ENCODE results near the gene SRGAP1. TPM values are rescaled to one million over a fixed set of nuclear protein-coding genes. Genes with fewer than 3 reads are reported as not detected.

The SRGAP1 gene
- total and polyA plus RNA-seq, 4 donors, result 13.9 to 17.3 (median 15.2) TPM

GRCh38 chr12:63811334-63811733 lies 33.2 kb upstream of the SRGAP1 start:
- H3K4me3 ChIP-seq (ENCODE audit: low read depth, low read length), result no peak overlapping the region
- H3K9me3 ChIP-seq (ENCODE audit: control insufficient read depth, insufficient read depth, low read length), result no peaks in the 10 kb centered on the region
- DNase-seq (ENCODE audit: low read depth in 4 of 6, low spot score in 6 of 6), result no peak
- 80% methylated on average over 2 of the region's 2 CpGs for WGBS (ENCODE audit: insufficient coverage)
- no peak overlapping the region for H3K27ac ChIP-seq (ENCODE audit: low read depth, low read length)
- H3K4me1 ChIP-seq (ENCODE audit: control insufficient read depth, insufficient read depth, low read length), result no peaks in the 10 kb centered on the region
- H3K36me3 ChIP-seq (ENCODE audit: control insufficient read depth, insufficient read depth, low read length), result peaks cover 7% of the 10 kb centered on the region
- no peaks in the 10 kb centered on the region for H3K27me3 ChIP-seq (ENCODE audit: control insufficient read depth, insufficient read depth, low read length)

GRCh38 chr12:63811755-63812154 lies 32.7 kb upstream of the SRGAP1 start:
- H3K9me3 ChIP-seq (ENCODE audit: control insufficient read depth, insufficient read depth, low read length), result no peaks in the 10 kb centered on the region
- peaks cover 7% of the 10 kb centered on the region for H3K36me3 ChIP-seq (ENCODE audit: control insufficient read depth, insufficient read depth, low read length)
- no peak for DNase-seq (ENCODE audit: low read depth in 4 of 6, low spot score in 6 of 6)
- no peaks in the 10 kb centered on the region for H3K4me1 ChIP-seq (ENCODE audit: control insufficient read depth, insufficient read depth, low read length)
- no peaks in the 10 kb centered on the region for H3K27me3 ChIP-seq (ENCODE audit: control insufficient read depth, insufficient read depth, low read length)
- WGBS (ENCODE audit: insufficient coverage), result 93% methylated on average over 2 of the region's 2 CpGs
- H3K27ac ChIP-seq (ENCODE audit: low read depth, low read length), result no peak overlapping the region
- H3K4me3 ChIP-seq (ENCODE audit: low read depth, low read length), result no peak overlapping the region

DNA sequence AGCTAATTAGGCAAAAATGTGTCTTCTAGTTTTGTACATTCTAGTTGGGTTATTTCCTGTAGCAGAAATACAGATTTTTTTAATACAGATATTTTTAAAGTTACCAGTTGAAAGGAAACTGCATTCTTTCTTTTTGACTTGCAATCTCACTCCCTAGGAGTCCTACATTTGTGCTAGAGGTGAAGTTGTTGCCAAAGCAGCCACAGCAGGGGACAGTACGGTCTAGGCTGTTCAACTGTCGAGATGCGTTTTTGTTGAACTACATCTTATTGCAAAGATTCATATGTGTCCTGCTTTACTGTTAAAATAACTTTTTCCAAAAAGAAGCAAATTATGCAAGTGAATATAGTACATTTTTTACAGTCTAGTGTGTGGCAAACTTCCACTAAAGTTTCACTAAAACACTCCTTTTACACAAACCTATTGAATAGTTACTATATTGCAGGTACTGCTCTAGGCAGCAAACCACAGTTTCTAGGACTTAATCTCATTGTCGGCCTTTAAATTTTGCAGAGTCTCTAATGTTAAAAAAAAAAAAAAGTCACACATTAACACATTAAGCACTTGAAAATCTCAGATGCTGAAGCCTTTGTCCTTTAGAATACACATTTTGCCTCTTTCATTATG lies 30.2 kb upstream of the SRGAP1 start:
- Histone ChIP-seq H3K9me3 (ENCODE audit: control insufficient read depth, insufficient read depth, low read length) (no peaks in the 10 kb centered on the region), H3K27me3 (ENCODE audit: control insufficient read depth, insufficient read depth, low read length) (no peaks in the 10 kb centered on the region), H3K4me3 (ENCODE audit: low read depth, low read length) (no peak overlapping the region), H3K27ac (ENCODE audit: low read depth, low read length) (no peak overlapping the region), H3K36me3 (ENCODE audit: control insufficient read depth, insufficient read depth, low read length) (no peaks in the 10 kb centered on the region), H3K4me1 (ENCODE audit: control insufficient read depth, insufficient read depth, low read length) (no peaks in the 10 kb centered on the region)
- DNase-seq (ENCODE audit: low read depth in 4 of 6, low spot score in 6 of 6), result peak in 1 of 6 donors; percentile 16
- no CpG with 5 or more reads among the region's 4 CpGs for WGBS (ENCODE audit: insufficient coverage)

DNA sequence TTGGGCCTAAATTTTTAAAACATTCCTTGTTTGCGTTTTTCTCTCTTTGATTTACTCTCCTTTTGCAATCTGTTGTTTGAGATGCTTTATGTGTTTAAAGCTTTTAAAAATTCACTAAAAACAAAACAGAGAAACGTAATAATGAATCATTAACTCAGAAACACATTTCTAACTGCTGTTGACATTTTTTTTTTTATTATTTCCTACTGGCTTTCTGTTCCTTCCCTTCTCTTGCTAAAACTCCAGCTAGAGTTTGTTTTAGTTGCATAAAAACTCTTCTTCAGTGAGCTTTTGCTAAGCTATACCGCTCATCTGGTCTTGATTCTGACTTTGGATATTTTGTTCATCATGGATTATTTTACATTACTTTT lies 29.0 kb upstream of the SRGAP1 start:
- no peaks in the 10 kb centered on the region for H3K27me3 ChIP-seq (ENCODE audit: control insufficient read depth, insufficient read depth, low read length)
- no peak for DNase-seq (ENCODE audit: low read depth in 4 of 6, low spot score in 6 of 6)
- H3K4me1 ChIP-seq (ENCODE audit: control insufficient read depth, insufficient read depth, low read length), result no peaks in the 10 kb centered on the region

DNA sequence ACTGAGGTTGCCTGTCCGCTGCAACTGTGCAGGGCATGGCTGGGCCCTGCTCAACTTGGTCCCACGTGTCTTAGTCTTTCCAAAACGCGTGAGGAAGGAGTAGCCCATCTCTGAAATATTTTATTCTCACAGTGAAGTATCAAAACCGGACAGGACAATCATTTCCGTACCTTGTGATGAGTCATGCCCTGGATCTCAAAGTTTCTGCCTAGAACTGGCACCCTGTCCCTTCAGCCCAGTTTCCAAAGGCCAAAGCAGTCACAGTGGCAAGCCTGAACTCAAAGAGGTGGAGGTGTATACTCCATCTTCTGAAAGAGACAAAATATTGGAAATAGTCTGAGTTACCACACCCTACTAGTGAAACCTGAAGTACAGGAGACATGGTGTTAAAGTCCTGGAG lies 28.5 kb upstream of the SRGAP1 start:
- WGBS (ENCODE audit: insufficient coverage), result 82% methylated on average over 6 of the region's 6 CpGs
- Histone ChIP-seq H3K27me3 (ENCODE audit: control insufficient read depth, insufficient read depth, low read length) (no peaks in the 10 kb centered on the region), H3K27ac (ENCODE audit: low read depth, low read length) (no peak overlapping the region), H3K9me3 (ENCODE audit: control insufficient read depth, insufficient read depth, low read length) (peaks cover 3% of the 10 kb centered on the region), H3K4me1 (ENCODE audit: control insufficient read depth, insufficient read depth, low read length) (no peaks in the 10 kb centered on the region), H3K36me3 (ENCODE audit: control insufficient read depth, insufficient read depth, low read length) (no peaks in the 10 kb centered on the region), H3K4me3 (ENCODE audit: low read depth, low read length) (no peak overlapping the region)
- no peak for DNase-seq (ENCODE audit: low read depth in 4 of 6, low spot score in 6 of 6)

More for the DNA sequence above, 29.0 kb upstream of the SRGAP1 start:
- H3K4me3 ChIP-seq (ENCODE audit: low read depth, low read length), result no peak overlapping the region
- no peaks in the 10 kb centered on the region for H3K36me3 ChIP-seq (ENCODE audit: control insufficient read depth, insufficient read depth, low read length)
- no CpG with 5 or more reads among the region's 3 CpGs for WGBS (ENCODE audit: insufficient coverage)
- peaks cover 3% of the 10 kb centered on the region for H3K9me3 ChIP-seq (ENCODE audit: control insufficient read depth, insufficient read depth, low read length)
- no peak overlapping the region for H3K27ac ChIP-seq (ENCODE audit: low read depth, low read length)

- Histone ChIP-seq H3K27me3 (ENCODE audit: control insufficient read depth, insufficient read depth, low read length) (no peaks in the 10 kb centered on the region), H3K27ac (ENCODE audit: low read depth, low read length) (no peak overlapping the region), H3K4me3 (ENCODE audit: low read depth, low read length) (no peak overlapping the region), H3K36me3 (ENCODE audit: control insufficient read depth, insufficient read depth, low read length) (no peaks in the 10 kb centered on the region), H3K4me1 (ENCODE audit: control insufficient read depth, insufficient read depth, low read length) (peaks cover 7% of the 10 kb centered on the region), H3K9me3 (ENCODE audit: control insufficient read depth, insufficient read depth, low read length) (peaks cover 3% of the 10 kb centered on the region)
- WGBS (ENCODE audit: insufficient coverage), result no CpG with 5 or more reads among the region's 1 CpG
- no peak for DNase-seq (ENCODE audit: low read depth in 4 of 6, low spot score in 6 of 6)
Observed at GRCh38 chr12:63820427-63820826, 24.1 kb upstream of the SRGAP1 start.

GRCh38 chr12:63821781-63822251 lies 22.7 kb upstream of the SRGAP1 start:
- H3K4me3 ChIP-seq (ENCODE audit: low read depth, low read length), result peak overlapping the region; percentile 51
- H3K27me3 ChIP-seq (ENCODE audit: control insufficient read depth, insufficient read depth, low read length), result no peaks in the 10 kb centered on the region

GRCh38 chr12:63822352-63822751 lies 22.1 kb upstream of the SRGAP1 start:
- whole genome bisulfite sequencing (ENCODE audit: insufficient coverage), result 83% methylated on average over 6 of the region's 6 CpGs
- no peak for DNase-seq (ENCODE audit: low read depth in 4 of 6, low spot score in 6 of 6)
- Histone ChIP-seq H3K9me3 (ENCODE audit: control insufficient read depth, insufficient read depth, low read length) (peaks cover 3% of the 10 kb centered on the region), H3K27ac (ENCODE audit: low read depth, low read length) (no peak overlapping the region), H3K4me3 (ENCODE audit: low read depth, low read length) (peak overlapping the region; percentile 51), H3K36me3 (ENCODE audit: control insufficient read depth, insufficient read depth, low read length) (no peaks in the 10 kb centered on the region), H3K27me3 (ENCODE audit: control insufficient read depth, insufficient read depth, low read length) (no peaks in the 10 kb centered on the region), H3K4me1 (ENCODE audit: control insufficient read depth, insufficient read depth, low read length) (peaks cover 7% of the 10 kb centered on the region)

More at GRCh38 chr12:63821781-63822251, 22.7 kb upstream of the SRGAP1 start:
- 6% methylated on average over 31 of the region's 38 CpGs for WGBS (ENCODE audit: insufficient coverage)
- Histone ChIP-seq H3K36me3 (ENCODE audit: control insufficient read depth, insufficient read depth, low read length) (no peaks in the 10 kb centered on the region), H3K4me1 (ENCODE audit: control insufficient read depth, insufficient read depth, low read length) (peaks cover 7% of the 10 kb centered on the region), H3K27ac (ENCODE audit: low read depth, low read length) (no peak overlapping the region), H3K9me3 (ENCODE audit: control insufficient read depth, insufficient read depth, low read length) (peaks cover 3% of the 10 kb centered on the region)
- peak in 2 of 6 donors; percentile 34 to 62 for DNase-seq (ENCODE audit: low read depth in 4 of 6, low spot score in 6 of 6)

GRCh38 chr12:63823040-63823439 lies 21.5 kb upstream of the SRGAP1 start:
- no peaks in the 10 kb centered on the region for H3K27me3 ChIP-seq (ENCODE audit: control insufficient read depth, insufficient read depth, low read length)
- H3K4me1 ChIP-seq (ENCODE audit: control insufficient read depth, insufficient read depth, low read length), result peaks cover 7% of the 10 kb centered on the region
- WGBS (ENCODE audit: insufficient coverage), result over 99% methylated on average over 6 of the region's 6 CpGs
- no peak overlapping the region for H3K27ac ChIP-seq (ENCODE audit: low read depth, low read length)
- peaks cover 3% of the 10 kb centered on the region for H3K9me3 ChIP-seq (ENCODE audit: control insufficient read depth, insufficient read depth, low read length)
- no peaks in the 10 kb centered on the region for H3K36me3 ChIP-seq (ENCODE audit: control insufficient read depth, insufficient read depth, low read length)
- no peak for DNase-seq (ENCODE audit: low read depth in 4 of 6, low spot score in 6 of 6)
- no peak overlapping the region for H3K4me3 ChIP-seq (ENCODE audit: low read depth, low read length)

GRCh38 chr12:63826006-63826585 lies 18.4 kb upstream of the SRGAP1 start:
- Histone ChIP-seq H3K27me3 (ENCODE audit: control insufficient read depth, insufficient read depth, low read length) (no peaks in the 10 kb centered on the region), H3K36me3 (ENCODE audit: control insufficient read depth, insufficient read depth, low read length) (no peaks in the 10 kb centered on the region), H3K9me3 (ENCODE audit: control insufficient read depth, insufficient read depth, low read length) (no peaks in the 10 kb centered on the region), H3K4me1 (ENCODE audit: control insufficient read depth, insufficient read depth, low read length) (peaks cover 7% of the 10 kb centered on the region), H3K27ac (ENCODE audit: low read depth, low read length) (no peak overlapping the region), H3K4me3 (ENCODE audit: low read depth, low read length) (no peak overlapping the region)
- WGBS (ENCODE audit: insufficient coverage), result 0% methylated on average over 1 of the region's 4 CpGs
- DNase-seq (ENCODE audit: low read depth in 4 of 6, low spot score in 6 of 6), result peak in 2 of 6 donors; percentile 83 to 88

Data from spinal cord (tissue), 10 donors.